ENCODE data around the gene TMEM59.

TMEM59 gene

DNA sequence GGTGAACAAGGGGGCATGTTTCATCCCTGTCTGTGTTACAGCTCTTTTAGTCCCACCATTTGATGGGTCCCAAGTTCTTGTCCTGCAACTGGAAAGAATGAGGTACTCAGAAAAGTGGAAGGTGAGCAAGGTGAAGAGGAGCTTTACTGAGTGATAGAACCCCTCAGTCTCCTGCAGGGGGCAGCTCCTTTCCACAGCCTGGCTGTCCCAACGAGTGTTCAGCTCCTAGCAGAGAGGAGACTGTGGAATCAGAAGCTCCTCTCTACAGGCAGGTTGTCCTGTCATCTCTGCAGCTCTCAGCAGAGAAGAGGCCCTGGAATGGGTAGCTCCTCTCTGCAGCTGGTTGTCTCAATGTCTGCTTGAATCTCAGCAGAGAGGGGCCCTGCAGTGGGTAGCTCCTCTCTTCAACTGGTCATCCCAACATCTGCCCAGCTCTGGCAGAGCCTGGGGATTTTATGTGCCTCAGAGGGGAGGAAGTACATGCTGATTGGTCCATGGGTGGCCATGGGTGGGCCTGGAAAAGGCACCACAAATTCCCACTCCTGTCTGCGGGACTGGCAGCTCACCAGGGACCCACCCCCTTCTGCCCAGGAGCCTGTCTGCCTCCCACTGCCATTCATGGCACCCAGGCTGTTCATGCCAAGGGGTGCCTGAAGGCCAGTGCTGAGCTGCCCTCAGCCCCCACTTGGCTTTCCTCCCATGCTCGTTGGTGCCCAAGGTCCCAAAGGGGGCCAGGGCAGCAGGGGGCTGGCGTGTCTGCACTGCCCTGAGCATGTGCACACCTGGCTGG is 60.7 kb downstream of the TMEM59 start:
- no peak for FAIRE-seq
- no peak for DNase-seq (ENCODE audit: insufficient read length, low spot score)

DNA sequence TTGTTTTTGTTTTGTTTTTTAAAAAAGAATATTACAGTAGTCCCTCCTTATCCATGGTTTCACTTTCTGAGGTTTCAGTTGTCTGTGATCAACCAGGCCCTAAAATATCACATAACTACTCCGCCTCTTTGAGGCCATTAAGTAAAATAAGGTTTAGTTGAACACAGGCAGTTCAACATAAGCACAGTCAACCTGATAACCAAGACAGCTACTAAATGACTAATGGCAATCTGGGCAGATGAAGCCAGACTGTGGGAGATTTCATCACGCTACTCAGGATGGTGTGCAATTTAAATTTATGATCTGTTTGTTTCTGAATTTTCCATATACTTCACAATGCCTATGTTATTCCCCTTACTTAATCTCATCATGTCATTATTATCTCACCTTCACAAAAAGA is 65.1 kb downstream of the TMEM59 start:
- FAIRE-seq (no peak), DNase-seq (ENCODE audit: insufficient read length, low spot score) (no peak)

DNA sequence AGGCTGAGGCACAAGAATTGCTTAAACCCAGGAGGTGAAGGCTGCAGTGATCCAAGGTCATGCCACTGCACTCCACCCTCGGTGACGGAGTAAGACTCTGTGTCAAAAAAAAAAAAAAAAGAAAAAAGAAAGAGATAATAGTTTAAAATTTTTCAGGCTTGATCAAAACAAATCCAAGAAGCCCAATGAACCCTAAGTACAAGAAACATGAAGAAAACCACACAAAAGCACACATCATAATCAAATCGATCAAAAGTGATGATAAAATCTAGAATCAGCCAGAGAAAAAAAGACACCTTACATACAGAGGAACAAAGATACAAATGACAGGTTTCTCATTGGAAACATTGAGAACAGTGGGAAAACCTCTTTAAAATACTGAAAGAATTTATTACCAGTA is 66.5 kb downstream of the TMEM59 start:
- no peak for FAIRE-seq
- DNase-seq (ENCODE audit: insufficient read length, low spot score), result no peak

DNA sequence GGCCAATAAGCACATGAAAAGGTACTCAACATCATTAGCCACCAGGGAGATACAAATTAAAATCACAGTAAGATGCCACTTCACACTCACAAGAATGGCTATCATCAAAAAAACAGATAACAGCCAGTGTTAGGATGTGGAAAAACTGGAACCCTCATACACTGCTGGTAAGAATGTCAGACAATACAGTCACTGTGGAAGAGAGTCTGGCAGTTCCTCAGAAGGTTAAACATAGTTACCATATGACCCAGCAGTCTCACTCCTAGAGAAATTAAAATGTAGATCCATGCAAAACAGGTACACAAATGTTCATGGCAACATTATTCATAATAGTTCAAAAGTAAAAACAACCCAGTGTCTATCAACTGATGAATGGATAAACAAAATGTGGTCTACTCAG is 68.3 kb downstream of the TMEM59 start:
- FAIRE-seq (no peak), DNase-seq (ENCODE audit: insufficient read length, low spot score) (no peak)

GRCh38 chr1:53982763-53983104 is 70.3 kb downstream of the TMEM59 start:
- FAIRE-seq (no peak), DNase-seq (ENCODE audit: insufficient read length, low spot score) (no peak)

- FAIRE-seq (no peak), DNase-seq (ENCODE audit: insufficient read length, low spot score) (no peak)
These were observed 70.8 kb downstream of the TMEM59 start for GRCh38 chr1:53982034-53982762.

DNA sequence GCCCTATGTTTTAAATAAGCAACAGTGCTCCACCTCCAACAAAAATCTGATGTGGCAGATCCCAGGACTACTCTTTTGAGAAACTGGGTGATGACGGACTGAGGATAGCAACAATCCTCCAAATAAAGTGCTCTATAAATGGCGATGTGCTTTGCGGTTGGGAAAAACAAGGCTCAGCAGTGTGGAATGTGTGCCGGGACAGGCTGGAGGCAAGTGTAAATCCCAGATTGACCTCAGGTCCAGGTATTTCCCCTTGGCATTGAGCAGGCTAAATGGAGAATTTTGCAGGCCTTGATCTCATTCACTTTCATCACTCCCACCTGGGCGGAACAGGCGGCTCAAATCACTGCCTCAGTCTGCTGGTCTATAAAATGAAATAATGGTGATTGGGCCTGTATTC is 71.8 kb downstream of the TMEM59 start:
- DNase-seq (ENCODE audit: insufficient read length, low spot score), result no peak
- no peak for FAIRE-seq

- no peak for DNase-seq (ENCODE audit: insufficient read length, low spot score)
- no peak for FAIRE-seq
These were observed 73.1 kb downstream of the TMEM59 start for GRCh38 chr1:53979712-53980450.

All from GM19239 (cell line).